Stimulated activated CD4-positive, alpha-beta T cell treated with anti-CD3 and anti-CD28 coated beads, Interleukin-1b, Interleukin-23, amount 100 ng/mL, for 24 hours (primary cell): Measurements from ENCODE around the gene C2orf92.
"Not testable (repeated sequence)": the region's sequence is repeated elsewhere in the genome, so short reads cannot be mapped to it uniquely, and the experiment has no call there.

Experiments
- DNase-seq, 4 experiments: peaks; one replicate each; pipeline ENCODE4 v3.0.0-alpha.2; 2020; ENCODE audit warnings: low read depth in 4 of 4, low spot score in 1 of 4

The C2orf92 gene

GRCh38 chr2:97688062-97688827 lies 18.7 kb downstream of the C2orf92 start:
- DNase-seq: no peak

DNA sequence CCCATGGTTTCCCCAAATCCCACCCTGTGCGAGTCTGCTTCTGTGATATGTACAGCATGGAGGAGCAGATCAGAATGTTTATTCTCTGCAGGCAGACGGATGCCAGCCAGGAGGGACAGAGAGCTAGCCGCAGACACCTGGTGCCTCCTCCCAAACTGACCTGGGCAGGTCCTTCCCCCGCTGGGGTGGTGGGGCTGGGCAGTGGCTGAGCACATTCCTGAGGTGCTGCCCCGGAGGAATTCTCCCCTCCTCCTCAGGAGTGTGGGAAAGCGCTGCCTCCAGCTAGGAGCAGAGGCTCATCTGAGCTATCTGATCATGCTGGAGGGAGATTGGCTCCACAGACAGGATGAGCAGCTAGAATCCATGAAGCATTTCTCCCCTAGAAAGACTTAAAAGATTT lies 21.7 kb downstream of the C2orf92 start:
- no peak for DNase-seq

GRCh38 chr2:97693476-97693875 lies 24.0 kb downstream of the C2orf92 start:
- no peak for DNase-seq

DNA sequence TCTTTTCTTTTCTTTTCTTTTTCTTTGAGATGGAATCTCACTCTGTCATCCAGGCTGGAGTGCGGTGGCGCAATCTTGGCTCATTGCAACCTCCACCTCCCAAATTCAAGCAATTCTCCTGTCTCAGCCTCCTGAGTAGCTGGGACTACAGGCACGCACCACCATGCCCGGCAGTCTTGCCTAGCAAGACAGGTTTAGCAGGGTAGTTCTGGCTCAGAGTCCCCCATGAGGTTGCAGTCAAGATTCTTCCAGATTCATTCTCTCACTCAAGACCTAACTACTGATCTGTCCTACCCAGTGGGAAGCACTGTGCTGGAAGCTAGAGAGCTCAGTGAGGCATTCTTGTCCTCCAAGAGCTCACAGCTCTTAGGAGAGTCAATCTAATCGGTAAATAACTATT lies 26.2 kb downstream of the C2orf92 start:
- DNase-seq: no peak

GRCh38 chr2:97697252-97698235 lies 28.0 kb downstream of the C2orf92 start:
- peak; percentile 87 to 97 (median 92) for DNase-seq

DNA sequence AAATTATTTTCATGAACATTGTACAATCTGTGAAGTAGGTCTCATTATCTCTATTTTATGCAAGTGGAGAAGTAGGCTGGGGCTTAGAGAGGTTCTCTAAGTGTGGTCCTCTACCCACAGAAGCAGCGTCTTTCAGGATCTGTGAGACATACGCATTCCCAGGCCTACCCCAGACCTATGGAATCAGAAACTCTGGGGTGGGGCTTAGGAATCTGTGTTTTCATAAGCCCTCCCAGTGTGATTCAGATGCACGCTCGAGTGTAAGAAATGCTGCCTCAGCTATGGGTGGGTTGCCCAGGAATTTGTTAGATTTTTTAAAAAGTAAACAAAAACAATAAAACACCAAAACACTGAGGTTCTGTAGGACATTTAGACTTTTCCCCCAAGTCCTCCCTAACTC lies 29.0 kb downstream of the C2orf92 start:
- no peak for DNase-seq

DNA sequence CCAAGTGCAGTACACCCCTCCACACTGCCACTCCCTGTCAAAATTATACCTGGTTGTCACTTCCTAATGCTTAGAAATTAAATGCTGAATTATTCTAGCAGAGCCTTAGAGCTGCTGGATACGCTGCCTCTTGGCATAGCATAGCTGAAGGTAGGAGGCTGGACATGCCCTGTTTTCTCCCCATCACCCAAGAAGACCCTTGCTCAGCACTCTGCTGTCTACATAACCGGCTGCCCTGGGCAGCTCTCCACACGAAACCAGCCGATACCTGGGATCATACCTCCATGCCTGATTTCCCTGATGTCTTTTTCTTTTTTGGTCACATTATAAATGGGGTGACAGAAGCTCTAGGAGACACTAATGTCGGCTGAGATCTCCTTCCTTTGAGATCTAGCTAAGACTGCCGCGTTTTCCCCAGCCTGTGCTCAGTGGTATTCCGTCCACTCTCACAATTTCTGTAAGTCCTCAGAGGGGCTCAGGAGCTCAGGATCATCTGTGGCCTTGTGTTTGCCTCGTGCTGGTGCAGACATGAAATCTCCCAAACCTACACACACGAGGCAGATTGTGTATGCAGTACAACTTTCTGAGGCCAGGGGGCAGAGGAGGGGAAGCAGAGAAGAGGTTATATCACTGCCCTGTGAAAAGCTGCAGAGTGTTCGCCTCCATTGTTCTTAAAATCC lies 30.4 kb downstream of the C2orf92 start:
- peak in 2 of 4 experiments; percentile 42 to 46 for DNase-seq

GRCh38 chr2:97701186-97701585 lies 31.7 kb downstream of the C2orf92 start:
- no peak for DNase-seq

- DNase-seq: no peak
These were observed 32.4 kb downstream of the C2orf92 start for GRCh38 chr2:97701851-97702465.

DNA sequence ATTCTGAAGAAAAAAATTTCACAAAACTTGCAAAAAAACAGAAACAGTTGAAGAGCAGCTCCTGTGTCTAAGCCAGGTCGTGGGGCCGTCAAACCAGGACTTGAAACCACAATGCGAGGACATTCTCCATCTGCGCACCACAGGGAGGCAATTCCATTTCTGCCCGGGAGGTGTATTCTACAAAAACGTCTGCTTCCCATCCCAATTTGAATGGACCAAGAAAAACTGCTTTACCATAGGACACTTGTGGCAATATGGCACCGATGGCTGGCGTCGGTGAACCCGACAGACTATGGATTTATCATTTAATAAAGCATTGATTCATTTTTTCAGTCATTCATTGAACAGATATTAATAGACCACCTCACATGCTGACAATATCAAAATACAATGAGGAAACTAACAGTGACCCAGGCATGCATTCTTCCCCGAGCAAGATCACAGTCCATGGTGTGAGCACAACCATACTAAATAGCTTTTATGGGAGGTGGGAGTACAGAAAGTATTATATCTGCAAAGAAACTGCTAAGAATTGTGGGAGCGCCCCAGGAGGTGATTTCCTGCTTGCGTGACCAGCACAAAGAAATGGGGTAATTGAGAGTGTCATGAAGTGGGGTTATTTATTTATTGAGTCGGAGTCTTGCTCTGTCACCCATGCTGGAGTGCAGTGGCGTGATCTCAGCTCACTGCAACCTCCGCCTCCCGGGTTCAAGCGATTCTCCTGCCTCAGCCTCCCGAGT lies 33.4 kb downstream of the C2orf92 start:
- DNase-seq: no peak

GRCh38 chr2:97703741-97704140 lies 34.2 kb downstream of the C2orf92 start:
- DNase-seq: no peak

DNA sequence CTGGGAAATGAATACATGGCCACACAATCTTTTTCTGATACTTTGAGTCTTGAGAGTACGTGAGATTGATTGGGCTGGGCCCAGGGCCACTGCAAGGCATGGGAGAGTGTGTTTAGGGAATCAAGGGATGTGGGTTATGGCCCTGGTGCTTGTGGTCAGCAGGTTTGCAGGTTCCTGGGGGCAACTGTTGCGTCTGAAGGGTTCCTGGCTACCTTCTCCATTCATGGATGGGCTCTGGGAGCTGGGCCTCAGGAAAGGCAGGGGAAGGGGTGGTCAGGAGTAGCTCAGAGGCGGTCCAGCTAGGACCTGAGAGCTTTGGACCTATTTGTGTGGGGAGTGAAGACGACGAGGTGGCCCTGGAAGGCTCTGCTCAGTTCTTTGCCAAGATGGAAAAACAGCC lies 35.5 kb downstream of the C2orf92 start:
- DNase-seq: no peak

- no peak for DNase-seq
These were observed 36.6 kb downstream of the C2orf92 start for GRCh38 chr2:97706112-97706511.

GRCh38 chr2:97706708-97707345 lies 37.3 kb downstream of the C2orf92 start:
- DNase-seq: no peak

GRCh38 chr2:97707362-97708047 lies 38.0 kb downstream of the C2orf92 start:
- DNase-seq: no peak

- DNase-seq: no peak
These were observed 38.5 kb downstream of the C2orf92 start for GRCh38 chr2:97708048-97708380.

- DNase-seq: no peak
These were observed 39.1 kb downstream of the C2orf92 start for GRCh38 chr2:97708608-97709007.

GRCh38 chr2:97711394-97711711 lies 41.8 kb downstream of the C2orf92 start:
- DNase-seq: no peak

DNA sequence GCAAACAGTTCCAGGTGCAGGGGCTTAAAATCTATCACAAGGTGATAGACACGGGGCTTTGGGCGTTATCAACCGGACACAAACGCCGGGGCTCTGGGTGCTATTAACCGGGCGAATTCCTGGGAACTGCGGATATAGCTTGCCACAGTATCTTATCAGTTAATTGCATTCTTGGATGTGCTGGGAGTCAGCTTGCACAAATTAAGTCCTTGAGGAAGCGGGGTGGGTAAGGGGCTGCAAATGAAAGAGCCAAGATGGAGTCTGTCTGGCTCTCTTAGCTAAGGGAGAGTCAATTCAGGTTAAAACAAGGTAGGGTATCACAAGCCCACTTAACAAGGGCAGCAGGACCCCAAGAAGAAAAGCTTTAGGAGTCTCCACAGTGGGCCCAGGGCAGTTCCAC lies 42.7 kb downstream of the C2orf92 start:
- not testable (repeated sequence) for DNase-seq
